NCI-H446 treated with DMSO at 0.1 percent for 48 hours (cell line): ENCODE data around the gene DUSP19.

ENCODE experiments used
- DNase-seq: peaks from one replicate; lab custom pipeline; 2025; lab: John Stamatoyannopoulos, UW

DUSP19 gene

DNA sequence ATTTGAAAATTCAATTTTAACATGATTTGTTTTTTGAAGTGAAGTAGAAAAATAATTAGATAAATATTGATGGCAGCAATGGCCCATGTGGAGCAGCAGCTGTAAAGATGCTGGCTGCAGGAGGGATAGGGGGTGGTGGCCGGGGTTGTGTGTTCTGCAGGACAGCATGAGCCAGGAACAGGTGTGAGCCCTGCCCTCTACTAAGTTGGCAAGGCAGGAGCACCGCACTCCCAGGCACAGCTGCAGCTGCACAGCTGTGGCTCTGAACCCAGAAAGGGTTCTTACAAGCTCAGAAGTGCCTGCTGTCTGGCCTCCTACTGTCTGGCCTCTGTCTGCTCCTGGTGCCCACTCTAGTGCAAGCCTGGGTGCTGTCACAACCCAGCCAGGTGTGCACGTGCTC, 10.0 kb upstream of the DUSP19 start:
- no peak for DNase-seq

DNA sequence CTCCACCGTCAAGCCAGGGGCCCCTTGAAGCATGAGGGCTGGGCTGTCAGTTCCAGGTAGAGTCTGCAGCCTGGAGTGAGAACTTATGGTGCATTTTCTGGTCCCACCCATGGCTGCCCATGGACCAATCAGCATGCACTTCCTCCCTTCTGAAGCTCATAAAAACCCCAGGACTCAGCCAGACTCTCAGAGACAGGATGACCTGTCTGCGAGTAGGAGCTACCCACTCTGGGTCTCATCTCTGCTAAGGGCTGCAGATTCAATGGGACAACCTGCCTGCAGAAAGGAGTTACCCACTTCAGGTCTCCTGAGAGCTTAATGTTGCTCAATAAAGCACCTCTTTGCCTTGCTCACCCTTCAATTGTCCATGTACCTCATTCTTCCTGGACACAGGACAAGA, 9.4 kb upstream of the DUSP19 start:
- no peak for DNase-seq

DNA sequence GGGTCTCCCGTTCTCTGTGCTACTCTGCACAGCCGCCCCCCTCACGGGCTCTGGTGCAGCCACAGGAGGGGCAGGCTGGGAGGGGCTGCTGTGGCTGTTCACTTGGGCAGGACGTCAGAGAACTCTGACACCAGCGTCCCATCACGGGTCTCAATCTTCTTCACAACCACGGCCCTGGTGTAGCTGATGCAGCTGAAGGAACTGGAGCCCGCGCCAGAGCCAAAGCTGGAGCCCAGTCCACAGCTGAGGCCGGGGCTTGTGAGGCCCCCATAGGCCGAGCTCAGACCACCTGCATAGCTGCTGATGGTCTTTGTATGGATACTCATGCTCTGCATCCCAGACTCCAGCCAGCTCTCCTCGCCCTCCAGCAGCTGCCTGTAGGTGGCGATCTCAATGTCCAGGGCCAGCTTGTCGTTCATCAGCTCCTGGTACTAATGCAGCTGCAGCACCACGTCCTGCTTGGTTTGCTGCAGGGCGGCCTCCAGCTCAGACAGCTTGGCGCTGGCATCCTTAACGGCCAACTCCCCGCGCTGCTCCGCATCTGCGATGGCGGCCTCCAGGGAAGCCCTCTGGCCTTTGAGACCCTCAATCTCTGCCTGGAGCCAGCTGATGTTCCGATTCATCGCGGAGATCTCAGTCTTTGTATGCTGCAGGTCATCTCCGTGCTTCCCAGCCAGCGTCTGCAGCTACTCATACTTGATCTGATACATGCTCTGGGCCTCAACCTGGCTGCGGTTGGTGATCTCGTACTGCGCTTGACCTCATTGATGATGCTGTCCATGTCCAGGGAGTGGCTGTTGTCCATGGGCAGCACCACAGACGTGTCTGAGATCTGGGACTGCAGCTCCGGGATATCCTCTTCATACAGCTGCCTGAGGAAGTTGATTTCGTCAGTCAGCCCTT, 7.4 kb upstream of the DUSP19 start:
- DNase-seq = no peak

DNA sequence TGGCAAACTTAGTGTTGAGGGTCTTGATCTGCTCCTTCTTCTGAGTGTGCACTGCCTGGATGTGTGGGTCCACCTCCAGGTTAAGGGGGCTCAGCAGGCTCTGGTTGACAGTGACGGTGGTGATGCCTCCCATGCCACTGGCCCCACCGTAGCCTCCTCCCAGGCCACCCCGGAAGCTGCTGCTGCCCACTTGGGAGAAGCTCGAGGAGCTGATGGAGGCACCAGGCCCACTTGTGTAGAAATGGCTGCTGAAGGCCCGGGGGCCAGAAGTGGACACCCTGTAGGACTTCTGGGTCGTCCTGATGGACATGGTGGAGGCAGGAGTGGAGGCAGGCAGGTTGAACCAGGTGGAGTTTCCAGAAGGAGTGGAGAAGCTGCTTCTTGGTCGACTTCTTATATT, 6.4 kb upstream of the DUSP19 start:
- no peak for DNase-seq

DNA sequence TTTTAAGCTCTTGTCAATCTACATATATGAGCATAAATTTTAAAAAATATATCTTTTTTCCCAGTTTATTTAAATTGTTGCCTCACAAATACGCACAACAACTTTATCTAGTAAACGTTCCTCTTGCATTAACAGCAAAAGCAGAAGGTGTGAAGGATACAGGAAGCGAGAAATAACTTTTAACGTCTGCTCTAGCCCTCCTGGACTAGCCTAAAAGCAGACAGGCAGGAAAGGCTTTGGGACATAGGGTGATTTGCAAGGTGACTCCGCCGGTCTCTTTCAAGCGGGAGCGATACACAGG, 434 bp upstream of the DUSP19 start:
- DNase-seq = no peak

DNA sequence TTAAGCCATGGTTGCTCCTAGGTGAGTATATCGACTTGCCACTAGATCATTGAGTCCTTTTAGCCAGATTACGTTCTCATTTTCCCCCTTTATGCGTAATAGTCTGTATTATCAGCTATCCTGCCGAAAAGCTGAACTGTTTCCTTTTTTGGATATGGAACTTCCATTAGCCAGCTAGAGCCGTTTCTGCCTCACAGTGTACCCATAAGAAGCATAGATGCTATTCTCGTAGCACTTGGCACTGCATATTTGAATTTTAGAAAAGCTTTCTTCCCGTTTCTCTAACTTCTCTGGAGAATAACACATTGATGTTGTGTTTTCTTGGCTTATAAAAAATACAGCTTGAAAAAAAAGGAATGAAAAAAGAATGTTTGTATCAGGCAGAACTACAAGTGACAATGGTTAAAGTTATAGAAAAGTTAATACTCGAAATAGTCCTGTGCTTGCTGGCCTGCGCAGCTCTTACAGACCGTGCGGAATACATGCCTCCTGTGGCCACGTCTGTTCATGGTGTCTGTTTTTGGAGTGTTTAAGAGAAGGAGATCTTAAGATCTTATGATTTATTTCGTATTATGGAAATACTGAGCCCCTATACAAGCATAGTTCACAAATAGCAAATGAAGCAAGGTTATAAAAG, 710 bp downstream of the DUSP19 start:
- DNase-seq = no peak

DNA sequence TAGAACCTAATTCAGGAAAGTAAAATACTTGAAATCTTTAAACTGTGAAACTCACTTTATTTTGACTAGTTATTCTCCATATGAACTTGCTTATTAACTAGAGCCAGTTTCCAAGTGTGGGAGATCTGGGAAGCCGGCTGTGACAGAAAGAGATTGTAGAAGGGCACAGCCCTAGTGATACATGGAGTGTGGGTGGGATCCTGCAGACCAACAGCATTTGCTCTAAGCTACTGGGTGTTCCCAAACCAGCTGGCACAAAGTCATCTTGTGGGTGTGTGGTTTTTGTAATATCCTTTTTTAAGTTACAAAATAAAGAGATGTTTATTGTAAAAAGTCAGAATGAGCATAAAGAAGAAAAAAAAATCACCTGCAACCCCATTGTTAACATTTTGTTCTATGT, 3.4 kb downstream of the DUSP19 start:
- no peak for DNase-seq

DNA sequence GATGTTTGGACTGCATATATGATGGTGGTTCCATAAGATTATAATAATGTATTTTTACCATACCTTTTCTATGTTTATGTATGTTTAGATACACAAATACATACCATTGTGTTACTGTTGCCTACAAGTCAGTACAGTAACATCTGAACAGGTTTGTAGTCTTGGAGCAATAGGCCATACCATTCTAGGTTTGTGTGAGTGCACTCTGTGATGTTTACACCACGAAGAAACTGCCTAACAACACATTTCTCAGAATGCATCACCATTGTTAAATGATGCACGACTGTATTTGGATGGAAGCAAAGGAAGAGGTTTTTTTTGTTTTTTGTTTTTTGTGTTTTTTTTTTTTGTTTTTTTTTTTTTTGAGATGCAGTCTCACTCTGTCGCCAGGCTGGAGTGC, 9.5 kb downstream of the DUSP19 start:
- no peak for DNase-seq

DNA sequence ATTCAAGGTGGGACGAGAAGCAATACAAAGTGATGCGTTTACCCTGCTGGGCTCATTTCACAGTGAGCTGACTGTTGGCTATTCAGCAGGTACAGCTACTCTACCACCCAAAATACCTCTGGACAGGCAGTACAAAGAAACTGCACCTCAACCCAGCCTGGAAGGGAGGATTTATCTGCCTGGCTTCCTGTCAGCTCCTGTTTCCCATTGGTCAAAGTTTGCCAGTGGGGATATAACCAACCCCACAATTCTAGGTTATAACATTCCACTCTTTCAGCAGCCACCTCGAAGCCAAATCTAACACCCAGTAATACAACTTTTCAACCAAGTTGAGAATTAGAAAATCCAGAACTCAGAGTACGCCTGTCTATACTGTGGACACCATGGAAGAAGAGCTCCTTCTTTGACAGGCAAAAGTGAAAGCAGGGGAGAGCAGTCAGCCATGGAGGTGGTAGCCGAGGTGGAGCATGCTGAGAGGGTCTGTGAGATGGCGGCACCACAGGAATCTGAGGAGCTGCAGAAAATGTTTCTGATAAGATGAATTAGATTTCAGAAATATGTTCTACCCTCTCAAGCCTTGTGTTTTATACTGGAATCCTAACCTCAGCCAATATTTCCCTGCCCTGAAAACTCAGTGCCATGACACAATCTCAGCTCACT, 10.8 kb downstream of the DUSP19 start:
- DNase-seq = no peak

DNA sequence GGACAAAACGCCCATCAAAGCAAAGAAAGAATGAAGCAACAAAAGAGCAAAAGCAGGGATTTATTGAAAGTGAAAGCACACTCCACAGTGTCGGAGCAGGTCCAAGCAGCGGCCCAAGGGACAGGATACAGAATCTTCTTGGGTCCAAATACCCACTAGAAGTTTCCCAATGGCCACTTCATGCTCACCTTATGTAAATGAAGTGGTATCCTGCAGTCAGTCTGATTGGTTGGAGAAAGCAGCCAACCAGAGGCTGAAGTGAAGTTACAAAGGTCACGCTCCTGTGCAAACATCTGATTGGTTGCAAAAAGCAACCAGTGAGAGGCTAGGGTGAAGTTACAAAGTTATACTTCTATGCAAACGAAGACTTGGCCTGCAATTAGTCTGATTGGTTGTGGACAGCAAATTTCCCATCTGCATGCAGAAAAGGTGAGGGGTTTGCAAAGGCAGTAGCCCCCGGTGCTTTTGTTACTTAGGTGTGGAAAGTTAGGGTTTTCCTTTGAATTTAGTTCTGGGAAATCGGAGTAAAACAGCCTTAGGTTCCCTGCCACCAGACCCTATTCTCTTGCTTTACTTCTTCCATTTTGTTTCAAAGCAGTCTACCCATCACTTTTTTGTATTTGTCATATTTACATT, 12.9 kb downstream of the DUSP19 start:
- DNase-seq = no peak

DNA sequence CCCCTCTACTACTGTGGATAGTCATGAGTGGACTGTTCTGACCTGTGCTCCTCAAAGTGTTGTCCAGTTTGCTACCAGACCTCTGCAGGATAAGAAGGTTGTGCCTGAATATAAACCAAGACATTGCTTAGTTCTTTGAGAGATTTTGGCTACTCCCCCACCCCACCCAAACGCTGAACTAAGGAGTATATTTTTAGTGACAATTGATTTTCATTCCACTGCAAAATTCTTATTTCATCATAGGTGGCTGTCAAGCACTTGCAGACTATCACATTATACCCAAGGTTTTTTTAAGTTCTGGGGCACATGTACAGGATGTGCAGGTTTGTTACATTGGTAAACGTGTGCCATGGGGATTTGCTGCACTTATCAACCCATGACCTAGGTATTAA, 13.4 kb downstream of the DUSP19 start:
- no peak for DNase-seq

DNA sequence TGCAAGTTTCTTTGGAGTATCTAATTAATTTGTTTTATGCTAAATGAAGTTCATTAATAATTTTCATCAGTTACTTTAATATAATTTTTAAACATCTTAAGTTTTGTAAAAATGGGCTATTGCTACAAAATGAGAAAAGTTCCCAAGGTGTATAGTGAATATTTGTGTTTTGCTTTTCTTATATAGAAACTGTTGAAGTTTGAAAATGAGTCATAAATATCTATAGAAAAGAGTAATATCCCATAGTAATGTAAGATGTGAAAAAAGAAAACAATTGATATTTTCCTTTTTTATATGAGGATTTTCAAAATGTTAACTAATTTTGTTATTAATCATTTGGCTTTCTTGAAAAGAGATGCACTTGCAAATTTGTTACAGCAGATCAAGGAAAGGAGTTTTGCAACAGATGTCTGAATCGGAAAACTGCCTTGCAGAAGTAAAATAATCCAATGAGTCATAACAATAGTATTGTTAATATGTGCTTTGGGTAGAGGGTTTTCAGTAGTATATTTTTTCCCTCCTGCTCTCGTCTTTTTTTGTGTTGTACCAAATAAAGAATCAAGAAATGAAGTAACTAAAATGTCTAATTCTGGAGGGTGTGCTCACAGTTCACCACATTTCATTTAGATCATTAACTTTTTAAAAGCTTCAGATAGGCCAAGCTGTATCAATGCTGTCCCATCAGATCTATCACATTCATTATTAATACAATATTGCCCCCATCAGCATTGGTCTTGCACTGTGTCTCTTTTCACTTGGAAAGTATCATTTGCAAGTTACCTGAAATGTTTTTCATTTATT, 15.5 kb downstream of the DUSP19 start:
- DNase-seq = no peak

DNA sequence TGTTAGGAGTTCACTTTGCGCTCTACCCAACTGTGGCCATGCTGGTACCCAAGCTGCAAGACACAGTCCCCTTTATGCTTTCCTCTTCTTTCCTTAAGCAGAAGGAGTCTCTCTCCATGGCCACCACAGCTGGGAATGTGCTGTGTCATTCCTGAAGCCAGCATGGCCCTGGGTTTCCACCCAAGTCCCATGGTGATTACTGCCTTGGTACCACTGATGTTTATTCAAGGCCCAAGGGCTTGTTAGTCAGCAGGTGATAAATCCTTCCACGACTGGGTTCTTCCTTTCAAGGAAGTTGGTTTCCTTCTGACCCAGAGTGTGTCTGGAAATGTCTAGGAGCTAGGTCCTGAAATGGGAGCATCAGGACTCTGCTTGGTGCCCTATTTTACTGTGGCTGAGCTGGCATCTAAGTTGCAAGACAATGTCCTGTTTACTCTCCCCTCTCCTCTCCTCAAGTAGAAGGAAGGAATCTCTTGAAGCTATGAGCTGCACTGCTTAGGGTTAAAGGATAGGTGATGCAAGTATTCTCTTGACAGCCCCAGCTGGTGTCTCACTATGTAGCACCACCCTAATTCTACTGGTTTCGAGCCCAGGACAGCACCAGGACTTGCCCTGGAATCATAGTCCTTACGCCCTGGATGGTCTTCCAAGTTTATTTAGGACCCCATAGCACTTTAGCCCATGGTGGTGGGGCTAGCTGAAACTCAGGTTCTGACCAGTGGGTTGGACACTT, 27.0 kb downstream of the DUSP19 start:
- DNase-seq = no peak

DNA sequence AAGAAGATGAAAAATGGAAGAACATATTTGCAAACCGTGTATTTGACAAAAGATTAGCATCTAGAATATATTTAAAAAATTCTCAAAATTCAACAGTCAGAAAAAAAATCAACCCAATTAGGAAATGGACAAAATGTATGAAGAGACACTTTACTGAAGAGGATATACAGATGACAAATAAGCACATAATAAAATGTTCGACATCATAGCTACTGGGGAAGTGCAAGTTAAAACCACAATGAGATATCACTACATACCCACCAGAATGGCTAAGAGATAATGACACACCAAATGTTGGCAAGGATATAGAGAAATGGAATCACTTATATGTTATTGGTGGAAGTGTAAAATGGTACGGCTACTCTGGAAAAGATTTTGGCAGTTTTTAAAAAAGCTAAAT, 34.0 kb downstream of the DUSP19 start:
- no peak for DNase-seq

DNA sequence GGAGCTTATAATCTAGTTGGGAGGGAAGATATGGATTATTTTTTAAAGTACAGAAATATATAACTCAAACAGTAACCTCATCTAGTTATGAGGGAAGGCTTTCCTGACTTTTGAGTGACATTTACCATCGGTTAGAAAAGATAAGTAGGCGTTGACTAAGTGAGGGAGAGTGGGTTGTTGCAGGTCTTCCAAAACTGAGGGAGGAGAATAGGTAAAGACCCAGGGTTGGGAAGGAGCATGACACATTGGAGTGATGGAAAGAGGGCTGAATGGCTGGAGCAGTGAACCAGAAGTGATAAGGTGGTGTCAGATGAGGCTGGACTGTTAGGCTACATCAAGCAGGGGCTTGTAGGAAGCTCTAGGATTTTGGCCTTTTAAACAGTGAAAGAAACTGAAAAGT, 35.1 kb downstream of the DUSP19 start:
- DNase-seq = no peak

DNA sequence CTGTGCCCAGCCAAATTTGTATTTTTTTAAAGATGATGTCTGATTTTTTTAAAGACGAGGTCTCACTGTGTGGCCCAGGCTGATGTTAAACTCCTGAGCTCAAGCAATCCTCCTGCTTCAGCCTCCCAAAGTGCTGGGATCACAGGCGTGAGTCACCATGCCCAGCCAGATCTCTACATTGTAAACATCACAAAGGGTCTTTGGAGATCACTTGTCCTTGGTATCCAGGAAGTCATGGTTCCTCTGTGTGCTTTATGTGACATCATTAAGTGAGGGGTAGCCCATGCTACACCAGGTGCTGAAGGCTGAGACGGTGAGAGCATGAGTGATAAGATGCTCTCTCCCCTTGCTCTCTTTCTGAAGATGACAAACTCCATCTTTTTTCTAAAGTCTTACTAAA, 38.7 kb downstream of the DUSP19 start:
- no peak for DNase-seq

DNA sequence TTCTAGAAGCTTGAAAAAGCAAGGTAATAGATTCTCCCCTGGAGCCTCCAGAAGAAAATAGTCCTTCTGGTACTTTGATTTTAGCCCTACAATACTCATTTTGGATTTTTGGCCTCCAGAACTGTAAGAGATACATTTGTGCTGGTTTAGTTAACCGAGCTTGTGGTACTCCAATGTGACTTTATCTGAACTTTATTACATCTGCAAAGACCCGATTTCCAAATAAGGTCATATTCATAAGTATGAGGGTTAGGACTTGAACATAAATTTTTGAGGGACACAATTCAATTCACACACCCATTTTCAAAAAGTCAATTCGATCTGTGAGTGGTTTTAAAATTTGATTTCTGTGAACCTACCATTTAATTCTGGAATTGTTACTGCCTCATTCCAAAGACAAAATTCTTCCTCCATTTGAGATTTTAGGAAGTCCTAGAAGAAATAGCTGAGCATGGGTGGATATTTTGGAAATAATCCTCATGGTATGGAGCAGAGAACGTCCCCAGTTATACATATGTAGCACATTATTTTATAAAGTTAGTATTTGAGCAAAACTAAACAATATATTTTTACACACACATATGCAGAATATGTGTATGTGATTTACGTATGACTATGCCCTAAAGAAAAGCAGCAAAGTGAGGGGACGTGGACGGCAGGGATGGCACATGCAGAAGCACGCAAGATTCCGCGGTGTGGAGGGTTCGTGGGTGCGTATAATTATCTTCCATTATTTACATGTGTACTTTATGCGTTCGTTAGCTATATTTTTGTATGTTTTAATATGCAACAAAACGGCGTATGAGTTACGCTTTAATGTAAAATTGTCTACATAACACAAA, 44.8 kb downstream of the DUSP19 start:
- DNase-seq = no peak

DNA sequence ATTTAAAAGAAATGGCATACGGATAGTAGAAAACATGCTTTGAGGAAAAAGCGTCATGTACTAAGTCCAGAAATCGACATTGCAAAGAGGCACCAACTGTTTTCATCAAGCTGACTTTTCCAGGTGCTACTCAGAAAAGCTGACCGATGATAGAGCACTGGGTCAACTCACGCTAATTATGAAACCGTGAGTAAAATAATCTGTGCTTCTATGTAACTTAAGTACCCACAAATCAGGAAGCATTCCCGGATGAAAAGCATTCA, 45.3 kb downstream of the DUSP19 start:
- no peak for DNase-seq

DNA sequence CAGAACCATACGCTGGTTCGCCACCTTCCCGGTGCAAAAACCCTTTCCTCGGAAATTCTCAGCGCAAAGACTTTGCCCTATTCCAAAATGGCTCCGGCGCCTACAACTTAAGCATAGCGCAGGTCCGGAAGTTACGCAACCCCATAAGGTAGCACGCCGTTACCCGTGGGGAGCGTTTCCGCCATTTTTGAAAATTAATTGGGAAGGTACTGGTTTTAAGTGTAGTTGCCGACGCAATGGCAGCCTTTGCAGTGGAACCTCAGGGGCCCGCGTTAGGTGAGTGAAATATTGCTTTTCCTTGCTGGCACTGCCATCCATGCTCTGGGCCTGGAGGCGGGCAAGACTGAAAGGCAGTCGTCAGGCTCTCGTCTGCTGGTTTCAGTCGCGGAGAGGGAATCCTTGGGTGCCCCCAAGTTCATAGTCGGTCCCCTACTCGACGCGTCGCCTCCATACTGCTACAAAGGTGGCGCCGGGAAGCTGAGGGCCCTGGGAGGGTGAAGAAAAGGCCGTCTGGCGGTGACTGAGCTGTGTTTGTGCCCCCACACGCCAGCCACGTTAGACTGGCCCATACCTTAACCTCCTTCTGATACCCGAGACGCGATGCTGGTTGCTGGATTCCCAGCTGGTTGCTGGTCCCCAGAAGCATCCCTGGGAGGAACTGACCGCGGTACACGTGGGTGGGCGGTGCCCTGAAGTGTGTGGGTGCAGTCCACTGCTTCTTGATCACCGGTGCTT, 45.8 kb downstream of the DUSP19 start, which contains the start of gene NUP35:
Gene NUP35 (plus strand): TSS at position 222 of the 735 bp plus-strand sequence. CDS start 15 bp downstream, at position 237.
- DNase-seq = peak; percentile 87

DNA sequence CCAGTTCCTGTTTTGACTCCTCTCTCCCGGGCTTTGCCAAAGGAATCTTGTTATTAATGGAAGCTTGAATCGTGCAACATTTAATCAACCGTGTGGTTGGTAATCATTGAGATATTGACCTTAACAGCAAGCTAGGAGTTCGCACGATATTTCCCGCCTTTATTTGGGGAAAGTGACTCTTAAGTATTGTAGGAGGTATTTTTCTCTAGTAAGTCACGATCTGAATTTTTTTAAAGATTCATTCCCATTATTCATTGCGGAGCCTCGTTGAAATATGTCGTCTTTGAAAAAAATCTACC, 46.4 kb downstream of the DUSP19 start:
- no peak for DNase-seq
